Measurements from ENCODE around the gene RAE1.

Gene RAE1

GRCh38 chr20:57426831-57427230 is 75.8 kb downstream of the RAE1 start:
- in situ Hi-C loops (cut with HindIII; ENCODE audit: low sequenced_read_pairs) = no loop called here

GRCh38 chr20:57428324-57429158 is 77.5 kb downstream of the RAE1 start:
- in situ Hi-C loops (cut with HindIII; ENCODE audit: low sequenced_read_pairs) = no loop called here

Measured in endothelial cell of hepatic sinusoid (primary cell).